Natural killer cell (primary cell): Measurements from ENCODE around the gene ANKFN1. TPM values are rescaled to one million over a fixed set of nuclear protein-coding genes. Genes with fewer than 3 reads are reported as not detected.

ENCODE experiments used
- ATAC-seq, 3 donors: fragments of 150-1000 bp in 2 of 3; fragments of 200-7000 bp in 1 of 3; cut with Tn5 transposase; 1 replicate in 1 of 3; 2 replicates in 2 of 3; pipeline ENCODE4 v1.10.0; 2021; ENCODE audit warnings: mild to moderate bottlenecking in 2 of 3, moderate library complexity in 2 of 3
- DNase-seq, 2 donors: peaks; one replicate each; pipeline versions ENCODE4 v3.0.0 to v3.0.0-alpha.2; 2013 to 2021; ENCODE audit warnings: mixed read lengths in 1 of 2
- H3K27ac ChIP-seq: one replicate; pipeline ENCODE4 v1.5.1; 2013; ENCODE audit warnings: mild to moderate bottlenecking, low read length
- H3K27me3 ChIP-seq: one replicate; pipeline ENCODE4 v1.6.1; 2013; ENCODE audit warnings: low read length; ENCODE audit not compliant: control insufficient read depth, insufficient read depth
- H3K36me3 ChIP-seq: one replicate; pipeline ENCODE4 v1.6.1; 2013; ENCODE audit warnings: low read length; ENCODE audit not compliant: control insufficient read depth, insufficient read depth
- H3K4me1 ChIP-seq: one replicate; pipeline ENCODE4 v1.6.1; 2013; ENCODE audit warnings: low read length; ENCODE audit not compliant: control insufficient read depth, insufficient read depth
- H3K4me3 ChIP-seq: one replicate; pipeline ENCODE4 v1.5.1; 2013; ENCODE audit warnings: low read length
- H3K9me3 ChIP-seq: one replicate; pipeline ENCODE4 v1.6.1; 2013; ENCODE audit warnings: low read length; ENCODE audit not compliant: control insufficient read depth, insufficient read depth
- H3K27ac Mint-ChIP-seq, 2 donors: one replicate each; pipeline ENCODE4 v1.8.0; 2022; ENCODE audit warnings: mild to moderate bottlenecking in 2 of 2, mixed read lengths in 2 of 2, moderate library complexity in 1 of 2
- H3K27me3 Mint-ChIP-seq, 2 donors: one replicate each; pipeline ENCODE4 v1.8.0; 2022; ENCODE audit warnings: low read depth in 2 of 2, mixed read lengths in 2 of 2
- H3K36me3 Mint-ChIP-seq: one replicate; pipeline ENCODE4 v1.8.0; 2022; ENCODE audit warnings: mixed read lengths
- H3K4me1 Mint-ChIP-seq, 2 donors: one replicate each; pipeline ENCODE4 v1.8.0; 2022; ENCODE audit warnings: mixed read lengths in 2 of 2
- H3K4me3 Mint-ChIP-seq: one replicate; pipeline ENCODE4 v1.8.0; 2022; ENCODE audit warnings: mild to moderate bottlenecking, moderate library complexity, mixed read lengths
- H3K9me3 Mint-ChIP-seq, 2 donors: one replicate each; pipeline ENCODE4 v1.8.0; 2022; ENCODE audit warnings: mixed read lengths in 2 of 2
- CTCF ChIP-seq: fragments of 200-600 bp; IDR thresholded peaks from one replicate; pipeline ENCODE4 v1.8.0; 2022; ENCODE audit warnings: antibody characterized with exemption
- WGBS: methylation state at CpG from one replicate; pipeline ENCODE4 v1.1.7; 2013; ENCODE audit warnings: missing lambda C conversion rate; ENCODE audit not compliant: insufficient coverage; 5-methylcytosine and 5-hydroxymethylcytosine counted together
- intact Hi-C: fragments of 100-400 bp; cut with micrococcal nuclease; formaldehyde crosslinking; loops from one replicate; pipeline ENCODE4 v1.14.2; 2022
- total RNA-seq, 4 donors: library from RNA; stranded (reverse); fragments of 120-200 nt in 1 of 4; gene quantifications; one replicate each; pipeline versions ENCODE4 v1.2.3 to v1.2.4, GENCODE V29; 2013 to 2022

ANKFN1 gene
- total RNA-seq, 3 donors from 2014 or later (not counting 1 experiment from before 2014, with no cell fraction given): not detected

GRCh38 chr17:56222255-56222654 is 69.0 kb downstream of the ANKFN1 start:
- H3K27me3 ChIP-seq: no peaks in the 10 kb centered on the region
- H3K4me3 ChIP-seq: no peak overlapping the region
- Mint-ChIP-seq H3K4me3 (no peak overlapping the region), H3K9me3 (peaks cover 0 to 2% of the 10 kb centered on the region in 2 donors), H3K4me1 (no peaks in the 10 kb centered on the region), H3K27me3 (no peaks in the 10 kb centered on the region), H3K27ac (no peak overlapping the region), H3K36me3 (no peaks in the 10 kb centered on the region)
- ATAC-seq: no peak
- no peaks in the 10 kb centered on the region for H3K4me1 ChIP-seq
- intact Hi-C loops: no loop called here
- 100% methylated on average over 1 of the region's 1 CpG for WGBS
- TF ChIP-seq CTCF: no peak
- no peak for DNase-seq
- no peaks in the 10 kb centered on the region for H3K9me3 ChIP-seq
- no peaks in the 10 kb centered on the region for H3K36me3 ChIP-seq
- H3K27ac ChIP-seq: no peak overlapping the region

GRCh38 chr17:56230660-56231059 is 77.4 kb downstream of the ANKFN1 start:
- Histone ChIP-seq H3K36me3 (no peaks in the 10 kb centered on the region), H3K4me1 (no peaks in the 10 kb centered on the region), H3K27ac (no peak overlapping the region), H3K9me3 (no peaks in the 10 kb centered on the region), H3K4me3 (no peak overlapping the region), H3K27me3 (no peaks in the 10 kb centered on the region)
- 32% methylated on average over 4 of the region's 4 CpGs for WGBS
- Mint-ChIP-seq H3K27ac (no peak overlapping the region), H3K27me3 (no peaks in the 10 kb centered on the region), H3K36me3 (no peaks in the 10 kb centered on the region), H3K9me3 (peaks cover 0 to 2% of the 10 kb centered on the region in 2 donors), H3K4me1 (peaks cover 0 to 6% of the 10 kb centered on the region in 2 donors), H3K4me3 (no peak overlapping the region)
- no peak for ATAC-seq
- DNase-seq: no peak
- no peak for TF ChIP-seq CTCF
- intact Hi-C loops: no loop called here

GRCh38 chr17:56231252-56231651 is 78.0 kb downstream of the ANKFN1 start:
- no peaks in the 10 kb centered on the region for H3K36me3 Mint-ChIP-seq
- TF ChIP-seq CTCF: no peak
- Histone ChIP-seq H3K4me3 (no peak overlapping the region), H3K36me3 (no peaks in the 10 kb centered on the region), H3K9me3 (no peaks in the 10 kb centered on the region), H3K27ac (no peak overlapping the region), H3K27me3 (no peaks in the 10 kb centered on the region), H3K4me1 (no peaks in the 10 kb centered on the region)
- H3K9me3 Mint-ChIP-seq: peaks cover 0 to 2% of the 10 kb centered on the region in 2 donors
- DNase-seq (no peak), ATAC-seq (no peak)
- H3K27me3 Mint-ChIP-seq: no peaks in the 10 kb centered on the region
- H3K4me3 Mint-ChIP-seq: no peak overlapping the region
- 83% methylated on average over 2 of the region's 2 CpGs for WGBS
- no peak overlapping the region for H3K27ac Mint-ChIP-seq
- H3K4me1 Mint-ChIP-seq: peaks cover 0 to 6% of the 10 kb centered on the region in 2 donors
- intact Hi-C loops: no loop called here

- Mint-ChIP-seq H3K36me3 (no peaks in the 10 kb centered on the region), H3K4me1 (peaks cover 0 to 6% of the 10 kb centered on the region in 2 donors), H3K9me3 (peaks cover 0 to 2% of the 10 kb centered on the region in 2 donors), H3K4me3 (no peak overlapping the region), H3K27me3 (no peaks in the 10 kb centered on the region), H3K27ac (no peak overlapping the region)
- intact Hi-C loops: no loop called here
- ATAC-seq (no peak), DNase-seq (no peak)
- H3K27ac ChIP-seq: no peak overlapping the region
- no peak for TF ChIP-seq CTCF
- no peaks in the 10 kb centered on the region for H3K4me1 ChIP-seq
- WGBS: 87% methylated on average over 3 of the region's 5 CpGs
- no peaks in the 10 kb centered on the region for H3K36me3 ChIP-seq
- H3K9me3 ChIP-seq: no peaks in the 10 kb centered on the region
- no peak overlapping the region for H3K4me3 ChIP-seq
- H3K27me3 ChIP-seq: no peaks in the 10 kb centered on the region
These were observed 78.4 kb downstream of the ANKFN1 start for GRCh38 chr17:56231693-56232092.
